HepG2 (cell line): Measurements from ENCODE around the gene CCDC106. TPM values are rescaled to one million over a fixed set of nuclear protein-coding genes. Genes with fewer than 3 reads are reported as not detected.

Experiments used
- AGO2 ChIP-seq: fragments of 200-400 bp; formaldehyde crosslinking; optimal IDR thresholded peaks from 2 replicates; pipeline ENCODE3; 2017; ENCODE audit warnings: mild to moderate bottlenecking, low read depth, low read length, moderate library complexity
- CREB1 ChIP-seq, 2 experiments: fragments of 450-650 bp in 1 of 2; IDR thresholded peaks; 2 replicates each; pipeline ENCODE4 v1.6.1; 2016 to 2017; ENCODE audit warnings: control low read depth in 1 of 2, mild to moderate bottlenecking in 1 of 2, missing compliant biosample characterization in 1 of 2, missing genetic modification characterization in 1 of 2
- FLYWCH1 ChIP-seq: sonication (generic); formaldehyde crosslinking; IDR thresholded peaks from 2 replicates; pipeline ENCODE4 v1.8.1; 2023; ENCODE audit warnings: mild to moderate bottlenecking, missing genetic modification reagents
- HHEX ChIP-seq: IDR thresholded peaks from 2 replicates; pipeline ENCODE4 v1.6.1; 2016; ENCODE audit warnings: control low read depth
- MAZ ChIP-seq, 2 experiments: sonication (generic) in 1 of 2; formaldehyde crosslinking in 1 of 2; IDR thresholded peaks; 2 replicates each; pipeline versions ENCODE4 v1.5.0 to v1.6.1; 2012 to 2020; ENCODE audit warnings: low read depth in 2 of 2, mild to moderate bottlenecking in 2 of 2, borderline replicate concordance in 1 of 2, improper control_type of control experiment in 1 of 2, low read length in 1 of 2, missing genetic modification reagents in 1 of 2, moderate library complexity in 1 of 2
- MEF2D ChIP-seq: sonication (generic); formaldehyde crosslinking; IDR thresholded peaks from 2 replicates; pipeline ENCODE4 v1.5.1; 2020; ENCODE audit warnings: mild to moderate bottlenecking, missing genetic modification reagents
- MTA1 ChIP-seq: sonication (generic); formaldehyde crosslinking; IDR thresholded peaks from 2 replicates; pipeline ENCODE4 v1.4.0; 2020; ENCODE audit warnings: missing genetic modification reagents, mild to moderate bottlenecking, borderline replicate concordance
- NBN ChIP-seq: fragments of 450-650 bp; conservative IDR thresholded peaks from 2 replicates; pipeline ENCODE4 v1.6.1; 2017
- NR2C2 ChIP-seq: sonication (generic); formaldehyde crosslinking; IDR thresholded peaks from 2 replicates; pipeline ENCODE4 v1.4.0; 2020; ENCODE audit warnings: missing genetic modification reagents, mild to moderate bottlenecking, moderate library complexity, borderline replicate concordance
- NR2F1 ChIP-seq, 2 experiments: fragments of 450-650 bp in 1 of 2; formaldehyde crosslinking in 1 of 2; IDR thresholded peaks; 2 replicates each; pipeline versions ENCODE4 v1.5.0 to v1.6.1; 2016 to 2020; ENCODE audit warnings: mild to moderate bottlenecking in 1 of 2, missing compliant biosample characterization in 1 of 2, missing genetic modification reagents in 1 of 2, moderate library complexity in 1 of 2
- NRL ChIP-seq: sonication (generic); formaldehyde crosslinking; IDR thresholded peaks from 2 replicates; pipeline ENCODE4 v1.5.0; 2020; ENCODE audit warnings: missing genetic modification reagents, mild to moderate bottlenecking, moderate library complexity, borderline replicate concordance
- SMARCE1 ChIP-seq: fragments of 450-650 bp; IDR thresholded peaks from 2 replicates; pipeline ENCODE4 v1.6.1; 2017; ENCODE audit warnings: borderline replicate concordance
- SRSF4 ChIP-seq: fragments of 200-400 bp; formaldehyde crosslinking; IDR thresholded peaks from one replicate; pipeline ENCODE4 v1.6.1; 2018; ENCODE audit warnings: mild to moderate bottlenecking, low read depth, low read length, moderate library complexity; ENCODE audit not compliant: poor library complexity, severe bottlenecking
- TCF7 ChIP-seq: sonication (generic); IDR thresholded peaks from 2 replicates; pipeline ENCODE4 v1.6.1; 2016; ENCODE audit warnings: antibody characterized with exemption, low read depth
- XRCC5 ChIP-seq: fragments of 200-400 bp; formaldehyde crosslinking; optimal IDR thresholded peaks from 2 replicates; pipeline ENCODE3; 2017; ENCODE audit warnings: mild to moderate bottlenecking, low read length
- YY1 ChIP-seq: IDR thresholded peaks from 2 replicates; pipeline ENCODE4 v1.6.1; 2011; ENCODE audit warnings: low read length, low read depth, moderate library complexity, mild to moderate bottlenecking; ENCODE audit not compliant: insufficient read depth, insufficient replicate concordance
- ZFX ChIP-seq: sonication (generic); formaldehyde crosslinking; IDR thresholded peaks from 2 replicates; pipeline ENCODE4 v1.4.0; 2020; ENCODE audit warnings: mild to moderate bottlenecking, low read depth, missing genetic modification reagents, moderate library complexity
- ZNF34 ChIP-seq: sonication (generic); formaldehyde crosslinking; IDR thresholded peaks from 2 replicates; pipeline ENCODE4 v1.4.0; 2020; ENCODE audit warnings: mild to moderate bottlenecking, missing genetic modification reagents, borderline replicate concordance
- ZNF362 ChIP-seq: sonication (generic); formaldehyde crosslinking; IDR thresholded peaks from 2 replicates; pipeline ENCODE4 v1.4.0; 2020; ENCODE audit warnings: missing genetic modification reagents, mild to moderate bottlenecking, borderline replicate concordance
- ZNF563 ChIP-seq: sonication (generic); formaldehyde crosslinking; IDR thresholded peaks from 2 replicates; pipeline ENCODE4 v1.8.0; 2022; ENCODE audit warnings: mild to moderate bottlenecking, moderate library complexity, missing genetic modification reagents
- ZNF570 ChIP-seq: sonication (generic); formaldehyde crosslinking; IDR thresholded peaks from 2 replicates; pipeline ENCODE4 v1.4.0; 2020; ENCODE audit warnings: mild to moderate bottlenecking, missing genetic modification reagents, borderline replicate concordance
- ZNF605 ChIP-seq: sonication (generic); formaldehyde crosslinking; IDR thresholded peaks from 2 replicates; pipeline ENCODE4 v1.8.0; 2022; ENCODE audit warnings: mild to moderate bottlenecking, missing genetic modification reagents
- ZNF660 ChIP-seq: sonication (generic); formaldehyde crosslinking; IDR thresholded peaks from 2 replicates; pipeline ENCODE4 v1.5.1; 2020; ENCODE audit warnings: mild to moderate bottlenecking, low read depth, missing genetic modification reagents, borderline replicate concordance
- ZNF710 ChIP-seq: sonication (generic); formaldehyde crosslinking; IDR thresholded peaks from 2 replicates; pipeline ENCODE4 v1.5.0; 2020; ENCODE audit warnings: mild to moderate bottlenecking, missing genetic modification reagents, borderline replicate concordance
- polyA plus RNA-seq, 8 experiments: library from polyadenylated mRNA; depleted of rRNA in 3 of 8; stranded (reverse) in 7 of 8; unstranded in 1 of 8; fragments of >200 nt; fragmentation: Illumina TruSeq in 4 of 8; extraction: Trizol in 4 of 8; gene quantifications; 2 replicates each; pipeline versions ENCODE4 v1.2.1 to v1.2.3, GENCODE V29; 2011 to 2016; ENCODE audit warnings: low read depth in 4 of 8, missing spikeins in 1 of 8, mixed read lengths in 1 of 8; ENCODE audit not compliant: insufficient read depth in 1 of 8
- total RNA-seq, 5 experiments: library from RNA; depleted of rRNA; stranded (reverse); fragments of >200 nt; fragmentation: Illumina TruSeq; extraction: Trizol; gene quantifications; 2 replicates each; pipeline ENCODE4 v1.2.3, GENCODE V29; 2016; ENCODE audit warnings: low read depth in 1 of 5
- TF ChIP-seq, protein P1 (sequence below): sonication (generic); formaldehyde crosslinking; IDR thresholded peaks from 2 replicates; pipeline ENCODE4 v1.5.0; 2020; ENCODE audit warnings: missing genetic modification reagents

The CCDC106 gene
- total and polyA plus RNA-seq, 2 of the 13 experiments (the other 11 are each of a cell fraction or from before 2014, with no cell fraction given) = 4.7 to 8.8 TPM

DNA sequence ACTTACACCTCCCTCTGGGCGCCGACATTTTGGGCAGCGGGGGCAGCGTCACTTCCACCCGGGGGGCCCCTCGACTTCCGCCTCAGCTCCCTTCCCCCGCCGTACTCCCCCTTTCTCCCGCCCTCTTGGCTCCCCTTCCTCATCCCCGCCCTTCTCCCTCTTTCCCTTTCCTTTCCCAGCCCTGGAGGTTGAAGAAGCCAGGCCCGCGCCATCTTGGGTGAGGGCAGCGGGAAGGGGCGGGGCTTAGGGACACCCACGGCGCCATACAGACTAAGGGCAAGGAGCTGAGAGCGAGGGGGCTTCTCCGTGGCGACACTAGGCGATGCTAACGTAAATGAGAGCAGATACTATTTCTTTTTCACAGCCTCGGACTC, 48.6 kb upstream of the CCDC106 start, which contains the start of gene FIZ1 (continued):
- TF ChIP-seq, protein P1, sequence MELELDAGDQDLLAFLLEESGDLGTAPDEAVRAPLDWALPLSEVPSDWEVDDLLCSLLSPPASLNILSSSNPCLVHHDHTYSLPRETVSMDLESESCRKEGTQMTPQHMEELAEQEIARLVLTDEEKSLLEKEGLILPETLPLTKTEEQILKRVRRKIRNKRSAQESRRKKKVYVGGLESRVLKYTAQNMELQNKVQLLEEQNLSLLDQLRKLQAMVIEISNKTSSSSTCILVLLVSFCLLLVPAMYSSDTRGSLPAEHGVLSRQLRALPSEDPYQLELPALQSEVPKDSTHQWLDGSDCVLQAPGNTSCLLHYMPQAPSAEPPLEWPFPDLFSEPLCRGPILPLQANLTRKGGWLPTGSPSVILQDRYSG (CRISPR knock-in tag) = no peak
- TF ChIP-seq NBN (no peak), CREB1 (IDR thresholded peaks at IDR 0.05) (peak; percentile 84), CREB1 (CRISPR knock-in tag; IDR thresholded peaks at IDR 0.05) (peak; percentile 95), ZNF563 (CRISPR knock-in tag) (0 out of 2 replicates have a peak, but pooled peaks have one; percentile 11), AGO2 (peak; percentile 61), MAZ (IDR thresholded peaks at IDR 0.05; ENCODE audit: borderline replicate concordance, low read depth, low read length) (peak; percentile 97), MAZ (CRISPR knock-in tag; IDR thresholded peaks at IDR 0.05; ENCODE audit: low read depth) (peak; percentile 26; the same call in 1 of the 2 replicates), MEF2D (CRISPR knock-in tag) (no peak), TCF7 (no peak), SMARCE1 (no peak), YY1 (peak; percentile 94), ZNF660 (CRISPR knock-in tag) (no peak), ZNF362 (CRISPR knock-in tag) (peak; percentile 32; the same call in 1 of the 2 replicates), ZNF570 (CRISPR knock-in tag) (no peak), ZNF710 (CRISPR knock-in tag) (peak; percentile 59; the same call in 1 of the 2 replicates), NR2F1 (CRISPR knock-in tag; IDR thresholded peaks at IDR 0.05) (no peak), SRSF4 (no peak), NR2C2 (peak; percentile 97), XRCC5 (no peak), ZNF34 (0 out of 2 replicates have a peak, but pooled peaks have one; percentile 24), ZNF605 (CRISPR knock-in tag) (peak; percentile 61; the same call in 1 of the 2 replicates), ZFX (CRISPR knock-in tag) (peak; percentile 54), MTA1 (CRISPR knock-in tag) (peak; percentile 11; the same call in 1 of the 2 replicates), HHEX (no peak), NRL (CRISPR knock-in tag) (peak; percentile 13; the same call in 1 of the 2 replicates), FLYWCH1 (CRISPR knock-in tag) (no peak)
